ENCODE measurements around the gene PPARA.

The PPARA gene

DNA sequence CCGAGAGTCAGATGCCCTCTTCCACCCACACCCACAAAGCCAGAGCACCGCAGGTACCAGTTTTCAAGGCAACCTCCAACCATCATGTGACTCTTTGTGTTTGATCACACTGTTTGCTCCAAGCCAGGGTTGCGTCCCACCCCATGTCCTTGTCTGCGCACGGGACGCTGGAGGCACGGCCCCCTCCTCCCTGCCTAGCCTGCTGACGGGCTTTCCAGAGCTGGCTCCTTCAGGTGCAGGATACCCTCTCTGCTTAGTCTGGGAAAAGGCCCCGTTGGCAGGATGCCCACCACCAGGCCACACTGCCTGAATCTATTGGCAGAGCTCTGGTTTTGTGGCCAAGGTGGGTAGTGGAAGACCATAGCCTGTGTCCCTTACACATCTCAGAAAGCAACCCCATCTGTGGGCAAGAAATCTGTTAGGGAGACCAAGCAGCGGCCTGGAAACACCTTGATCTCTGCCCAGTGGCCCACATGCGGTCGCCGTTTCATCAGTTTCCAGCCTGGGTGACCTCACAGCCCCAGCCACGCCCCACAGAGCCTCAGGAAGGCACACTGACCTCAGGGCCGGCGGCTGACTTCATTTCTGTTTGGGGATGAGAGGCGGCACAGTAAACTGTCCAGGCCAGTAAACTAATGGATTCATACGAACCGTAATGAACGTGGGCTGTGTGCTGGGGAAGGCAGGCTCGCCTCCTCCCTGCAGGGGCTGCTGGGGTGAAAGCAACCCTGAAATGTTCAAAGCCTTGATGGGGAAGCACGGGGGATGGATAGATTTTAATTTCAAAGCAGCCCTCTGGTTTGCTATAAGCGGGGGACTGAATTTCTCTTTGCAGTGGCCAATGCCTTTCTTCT, 73.9 kb downstream of the PPARA start:
- no peak for DNase-seq

DNA sequence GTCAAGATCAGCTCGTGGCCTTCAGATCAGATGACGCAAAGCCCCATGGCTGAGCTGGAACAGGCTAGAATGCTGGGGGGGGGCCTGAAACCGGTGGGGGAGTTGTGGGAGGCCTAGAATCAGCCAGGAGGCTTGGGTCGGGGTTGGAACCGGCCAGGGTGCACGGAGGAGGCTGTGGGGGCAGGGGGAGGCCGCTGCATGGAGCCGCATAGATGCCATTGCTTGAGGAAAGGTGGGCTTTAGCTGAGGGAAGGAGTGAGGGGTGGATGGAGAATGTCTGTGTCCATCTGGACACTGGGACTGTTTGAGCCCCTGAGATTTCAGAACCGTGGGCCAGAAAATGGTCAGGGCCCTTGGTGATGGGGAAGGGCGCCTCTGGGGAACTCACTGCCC, 74.6 kb downstream of the PPARA start:
- no peak for DNase-seq

DNA sequence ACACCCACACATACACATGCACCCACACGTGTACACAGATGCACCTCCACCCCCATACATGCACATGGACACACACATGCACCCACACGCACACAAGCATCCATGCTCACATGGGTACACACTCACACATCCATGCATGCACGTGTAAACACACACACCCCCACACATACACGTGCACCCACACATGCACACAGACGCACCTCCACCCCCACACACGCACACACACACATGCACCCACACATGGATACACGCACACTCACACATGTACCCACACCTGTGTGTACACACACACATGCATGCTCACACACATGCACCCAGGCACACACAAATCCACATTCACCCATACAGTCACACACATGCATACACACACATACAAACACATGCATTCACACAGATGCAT, 75.3 kb downstream of the PPARA start:
- DNase-seq, result no peak

DNA sequence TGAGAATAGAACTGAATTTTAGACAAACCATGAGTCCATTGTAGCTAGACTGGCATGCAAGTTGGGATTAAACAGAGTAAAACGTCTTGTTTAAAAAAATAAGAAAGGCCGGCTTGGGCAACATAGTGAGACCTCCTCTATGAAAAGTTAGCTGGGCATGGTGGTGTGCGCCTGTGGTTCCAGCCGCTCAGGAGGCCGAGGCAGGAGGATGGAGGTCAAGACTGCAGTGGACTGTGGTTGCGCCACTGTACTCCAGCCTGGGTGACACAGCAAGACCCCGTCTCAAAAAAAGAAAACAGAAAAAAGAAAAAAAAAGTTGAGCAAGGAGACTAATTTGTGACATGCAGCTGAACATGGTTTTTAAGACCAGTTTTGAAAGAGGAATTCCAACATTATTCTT, 76.3 kb downstream of the PPARA start:
- no peak for DNase-seq

DNA sequence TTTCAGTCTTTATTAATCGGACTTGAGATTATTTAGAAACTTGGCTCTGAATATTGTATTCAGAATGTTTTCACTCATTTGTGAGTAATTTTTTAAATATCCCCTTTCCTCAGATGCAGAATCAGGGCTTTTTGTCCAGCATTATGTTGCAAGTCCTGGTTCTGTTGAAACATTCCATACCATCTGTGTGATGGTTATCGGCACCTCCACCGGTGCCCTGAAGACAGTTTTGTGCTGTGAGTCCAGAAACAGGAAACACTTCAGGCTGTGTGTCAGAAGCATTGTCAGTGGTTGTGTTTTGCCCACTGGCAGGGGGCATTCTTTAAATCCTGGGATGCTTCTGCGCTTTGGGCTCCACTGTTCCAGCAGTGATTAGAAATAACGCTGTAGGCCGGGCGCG, 79.4 kb downstream of the PPARA start:
- no peak for DNase-seq

DNA sequence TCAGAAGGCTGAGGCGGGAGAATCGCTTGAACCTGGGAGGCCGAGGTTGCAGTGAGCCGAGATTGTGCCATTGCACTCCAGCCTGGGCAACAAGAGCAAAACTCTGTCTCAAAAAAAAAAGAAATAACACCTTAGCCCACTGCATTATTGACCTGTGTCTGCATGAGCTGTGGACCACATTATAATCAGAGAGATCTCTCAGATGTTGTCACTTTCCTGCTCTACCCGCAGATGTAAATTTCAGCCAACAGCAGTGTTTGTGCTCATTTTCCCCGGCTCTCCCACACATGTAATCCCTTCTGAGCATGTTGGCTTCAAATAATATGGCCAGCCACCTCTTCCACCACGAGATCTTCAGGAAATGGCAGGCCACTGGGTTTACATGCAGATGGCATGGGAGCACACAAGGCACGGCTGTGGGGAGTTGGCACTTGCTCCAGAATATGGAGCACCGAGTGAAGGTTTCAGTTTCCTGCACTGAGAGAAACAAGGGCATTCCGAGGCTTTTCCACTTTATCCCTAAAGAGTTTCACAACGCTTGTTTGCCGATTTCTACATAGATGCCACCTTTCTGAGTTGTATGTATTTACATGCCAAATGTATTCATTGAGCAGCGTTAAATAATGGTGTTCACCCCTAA, 80.1 kb downstream of the PPARA start:
- DNase-seq, result no peak

DNA sequence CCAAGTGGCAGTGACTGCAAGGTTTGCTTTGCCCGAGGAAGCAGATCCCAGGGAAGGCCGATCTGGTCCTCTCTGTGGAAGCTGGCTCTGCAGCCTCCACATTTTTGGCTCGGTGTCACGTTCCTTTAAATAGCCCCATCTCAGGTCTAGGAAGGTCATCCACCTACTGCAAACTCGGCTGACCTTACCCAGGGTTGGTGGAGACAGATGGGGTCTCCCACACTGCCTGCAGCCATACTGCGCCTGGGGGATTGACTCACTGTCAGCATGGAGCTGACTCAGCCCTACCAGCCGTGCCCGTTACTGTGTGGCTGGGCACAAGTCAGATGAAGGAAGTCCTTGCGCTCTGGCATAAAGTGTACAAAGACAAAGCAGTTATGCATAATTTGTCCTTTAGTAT, 82.9 kb downstream of the PPARA start:
- no peak for DNase-seq

DNA sequence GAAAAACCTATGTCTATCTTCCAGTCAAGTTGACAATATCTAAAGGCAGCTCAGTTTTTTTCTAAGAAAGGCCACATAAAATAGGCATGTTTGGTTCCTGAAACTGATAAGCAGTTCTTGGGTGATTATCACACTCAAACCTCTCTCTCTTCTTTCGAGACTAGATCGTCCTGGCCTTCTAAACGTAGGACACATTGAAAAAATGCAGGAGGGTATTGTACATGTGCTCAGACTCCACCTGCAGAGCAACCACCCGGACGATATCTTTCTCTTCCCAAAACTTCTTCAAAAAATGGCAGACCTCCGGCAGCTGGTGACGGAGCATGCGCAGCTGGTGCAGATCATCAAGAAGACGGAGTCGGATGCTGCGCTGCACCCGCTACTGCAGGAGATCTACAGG, 84.6 kb downstream of the PPARA start:
- no peak for DNase-seq

DNA sequence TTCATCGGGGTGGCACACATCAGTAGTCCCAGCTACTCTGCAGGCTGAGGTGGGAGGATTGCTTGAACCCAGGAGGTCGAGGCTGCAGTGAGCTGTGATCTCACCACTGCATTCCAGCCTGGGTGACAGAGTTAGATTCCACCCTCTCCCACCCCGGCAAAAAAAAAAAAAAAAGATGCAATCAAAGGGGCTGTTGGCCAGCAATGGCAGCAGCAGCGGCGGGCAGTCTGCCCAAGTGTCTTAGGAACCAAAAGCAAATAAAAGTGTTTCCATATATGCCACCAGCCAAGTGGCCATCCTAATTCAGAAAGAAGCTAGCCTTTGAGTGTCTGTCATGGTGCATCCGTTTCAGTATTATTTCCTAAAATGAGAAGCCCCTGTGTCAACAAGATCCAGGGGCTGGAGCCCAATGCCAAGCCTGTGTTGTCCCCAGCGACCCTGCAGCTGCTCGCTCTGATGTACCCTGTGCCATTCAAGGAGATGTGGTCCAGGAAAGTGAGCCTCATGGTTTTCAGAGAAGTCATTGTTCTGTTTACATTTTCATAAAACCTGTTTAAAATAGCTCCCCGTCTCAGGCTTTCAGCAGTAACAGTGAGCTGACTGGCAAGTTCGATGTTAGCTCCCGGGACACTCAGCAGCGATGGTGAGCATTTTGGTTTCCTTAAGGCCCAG, 87.3 kb downstream of the PPARA start:
- no peak for DNase-seq

DNA sequence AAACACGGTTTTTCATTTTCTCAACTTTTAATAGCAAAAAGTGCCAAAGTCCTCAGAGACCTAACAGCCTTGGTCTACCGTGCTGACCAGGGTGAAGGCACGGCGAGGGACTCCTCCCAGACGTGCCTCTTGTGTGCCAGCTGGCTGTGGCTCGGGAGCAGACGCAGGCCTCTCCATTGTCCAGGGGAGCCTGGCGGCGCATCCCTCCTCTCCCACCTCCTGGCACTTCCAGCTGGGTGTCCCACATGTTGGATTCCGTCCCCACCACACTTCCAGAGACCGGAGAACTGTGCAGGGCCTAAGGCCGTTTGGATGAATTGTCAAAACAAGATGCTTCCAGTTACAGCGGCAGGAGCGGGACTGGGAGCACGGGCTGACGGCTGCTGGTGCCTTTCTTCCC, 88.2 kb downstream of the PPARA start:
- no peak for DNase-seq

DNA sequence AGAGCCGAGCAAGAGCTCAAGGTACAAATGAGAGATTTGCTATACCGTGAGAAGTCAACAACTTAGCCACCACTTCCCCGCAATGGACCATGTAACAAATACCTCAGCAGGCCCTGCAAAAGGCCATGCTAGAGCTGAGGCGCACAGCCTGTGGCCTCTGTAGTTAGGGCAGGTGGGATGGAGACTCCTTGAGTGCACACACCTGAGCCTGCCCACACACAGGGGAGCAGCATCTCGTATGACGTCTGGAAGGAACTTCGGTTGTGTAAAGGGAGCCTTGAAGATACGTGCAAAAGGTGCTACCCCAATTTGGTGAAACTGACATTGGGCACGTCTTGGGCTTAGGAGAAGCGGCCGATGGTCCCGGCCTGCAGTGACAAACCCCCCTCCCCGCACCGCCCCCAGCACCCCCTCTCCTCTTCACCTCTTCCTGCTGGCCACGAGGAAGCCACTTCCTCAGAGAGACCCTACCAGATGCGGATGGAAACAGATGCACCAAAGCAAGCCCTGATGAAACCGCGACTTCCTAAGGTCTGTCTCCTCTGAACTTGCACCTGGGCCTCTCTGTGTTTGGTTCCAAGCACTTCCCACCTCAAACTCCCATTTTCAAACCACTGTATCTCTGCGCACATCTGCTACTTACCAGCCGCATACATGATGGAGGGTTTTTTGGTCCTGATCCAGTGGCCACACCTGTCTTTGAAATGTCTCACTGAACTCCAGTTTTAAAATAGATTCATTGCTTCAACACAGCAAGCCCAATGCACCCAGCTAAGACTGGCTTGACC, 89.1 kb downstream of the PPARA start:
- DNase-seq, result no peak

DNA sequence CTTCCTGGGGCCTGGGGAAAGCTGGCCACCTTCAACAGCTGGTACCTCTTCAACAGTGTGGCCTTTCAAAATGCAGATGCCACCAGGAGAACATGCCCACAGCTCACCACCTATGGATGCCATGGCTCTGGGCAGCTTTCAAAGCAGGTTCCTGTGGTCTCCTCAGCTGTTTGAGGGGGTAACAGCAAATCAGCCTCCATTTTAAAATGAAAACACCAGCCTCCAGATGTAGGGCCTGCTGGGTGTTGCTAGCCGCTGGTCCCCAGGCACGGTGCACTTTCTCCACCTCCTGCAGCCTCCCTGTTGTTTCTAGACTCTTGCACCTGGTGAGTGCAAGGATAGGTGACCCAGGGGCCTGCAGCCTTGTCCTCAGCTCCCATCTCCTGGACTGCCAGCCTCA, 89.7 kb downstream of the PPARA start:
- DNase-seq, result no peak

DNA sequence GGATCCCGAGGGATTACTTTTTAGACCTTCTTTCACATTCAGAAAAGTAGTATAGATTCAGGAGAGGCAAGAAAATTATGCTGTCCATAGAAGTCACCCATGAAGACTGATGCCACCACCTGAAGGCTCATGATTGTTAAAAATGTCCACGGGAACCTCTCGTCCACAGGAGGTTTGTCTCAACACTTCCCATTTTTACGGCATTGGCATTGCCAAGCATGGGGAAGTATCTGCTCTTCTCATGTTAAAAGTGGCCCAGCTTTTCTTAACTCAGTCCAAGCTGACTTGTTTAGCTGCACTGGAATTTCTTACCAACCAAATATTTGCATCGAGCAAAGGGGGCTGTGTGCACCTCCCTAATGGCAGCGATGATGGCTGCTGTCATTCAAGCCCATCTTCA, 90.2 kb downstream of the PPARA start:
- DNase-seq, result no peak

DNA sequence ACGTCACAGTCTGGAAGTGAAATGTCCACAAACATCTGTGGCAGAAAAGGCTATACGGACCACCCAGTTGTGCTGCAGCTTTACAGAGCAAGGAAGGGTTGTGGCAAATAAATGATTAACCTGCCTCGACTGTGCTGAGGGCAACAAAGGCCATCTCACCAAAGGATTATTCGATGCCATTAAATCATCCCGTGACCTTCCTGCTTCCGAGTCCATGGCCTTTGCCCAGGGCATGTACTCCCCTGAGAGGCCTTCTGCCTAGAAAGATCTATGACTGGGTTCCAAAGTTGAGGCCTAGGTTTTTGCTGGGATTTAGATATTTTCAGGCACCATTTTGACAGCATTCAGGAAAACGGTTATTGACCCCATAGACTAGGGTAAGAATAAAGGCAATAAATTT, 90.6 kb downstream of the PPARA start:
- DNase-seq, result no peak

DNA sequence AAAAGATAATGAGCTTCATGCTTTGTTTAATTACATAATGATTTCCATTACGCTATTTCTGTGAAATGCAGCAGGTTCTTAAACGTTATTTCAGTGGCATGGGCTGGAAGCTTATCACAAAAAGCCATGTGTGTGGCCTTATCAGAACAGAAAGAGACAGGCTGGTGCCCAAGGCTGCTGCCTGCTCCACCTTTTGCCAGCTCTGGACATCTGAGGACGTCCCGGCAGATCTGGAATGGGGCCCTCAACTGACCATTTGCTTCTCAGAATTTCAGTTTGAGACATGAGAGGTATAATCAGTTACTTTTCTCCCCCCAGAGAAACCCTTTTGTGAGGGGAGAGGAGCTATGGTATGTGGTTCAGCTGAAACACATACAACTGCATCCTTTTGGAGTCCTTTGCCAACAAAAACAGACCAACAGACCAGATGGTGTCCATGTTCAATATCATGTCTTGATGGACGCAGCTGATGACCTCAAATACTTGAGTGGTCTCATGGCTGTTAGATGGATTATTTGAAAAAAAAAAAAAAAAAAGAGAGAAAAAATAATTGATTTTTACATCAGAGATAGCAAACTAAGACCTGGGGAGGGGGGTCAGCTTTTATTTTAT, 91.2 kb downstream of the PPARA start:
- no peak for DNase-seq

DNA sequence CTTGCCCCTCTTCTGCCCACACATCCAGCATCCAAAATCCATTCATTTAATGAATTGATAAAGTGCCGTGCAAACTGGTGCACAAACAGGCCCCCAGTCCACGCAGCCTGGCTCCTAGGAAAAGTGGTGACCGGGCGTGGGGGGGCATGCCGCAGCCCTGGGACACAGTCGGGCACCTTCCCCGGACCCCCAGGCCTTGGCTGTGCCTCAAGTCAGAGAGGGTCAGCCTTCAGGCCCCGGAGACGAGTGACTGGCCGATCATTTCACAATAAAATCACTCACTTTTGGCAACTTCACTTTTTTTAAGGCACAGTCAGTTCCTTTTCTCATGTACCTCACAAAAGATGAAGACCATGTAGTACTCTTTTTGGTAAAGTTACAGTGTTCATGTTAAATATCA, 91.8 kb downstream of the PPARA start:
- DNase-seq, result no peak

DNA sequence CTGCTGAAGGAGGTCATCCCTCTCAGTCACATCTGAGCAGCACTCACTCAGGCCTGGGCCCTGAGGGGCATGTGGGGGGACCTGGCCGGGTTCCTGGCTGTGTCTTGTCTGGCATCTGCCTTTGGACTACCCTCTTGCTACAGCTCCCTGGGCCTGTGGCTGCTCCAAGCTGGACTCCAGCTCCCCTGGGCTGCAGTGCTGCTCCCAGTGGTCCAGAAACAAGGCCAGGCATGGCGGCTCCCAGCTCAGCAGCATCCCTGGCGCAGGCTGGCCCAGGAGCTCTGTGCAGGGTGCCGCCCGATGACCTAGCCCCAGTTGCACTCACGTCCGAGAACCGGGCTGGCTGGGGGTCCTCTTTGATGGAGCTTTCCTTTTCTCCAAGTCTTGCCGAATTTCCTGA, 94.4 kb downstream of the PPARA start:
- no peak for DNase-seq

DNA sequence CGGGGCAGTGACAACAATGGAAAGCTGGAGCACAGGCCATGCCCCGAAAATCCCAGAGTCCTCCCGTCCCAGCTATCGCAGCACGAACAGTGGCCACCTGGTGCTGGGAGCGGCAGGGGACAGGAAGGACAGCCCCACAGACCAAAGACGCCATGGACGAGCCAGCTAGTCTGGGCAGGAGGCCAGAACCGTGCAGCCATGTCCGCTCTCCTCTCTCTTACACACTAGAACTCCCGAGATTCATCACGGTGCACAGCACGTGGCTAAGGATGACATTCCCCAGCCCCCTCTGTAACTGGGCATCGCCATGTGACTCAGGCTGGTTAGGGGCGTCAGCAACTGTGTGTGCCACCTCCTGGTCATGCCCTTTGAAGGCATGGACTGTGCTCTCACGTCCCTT, 95.2 kb downstream of the PPARA start:
- DNase-seq, result no peak

DNA sequence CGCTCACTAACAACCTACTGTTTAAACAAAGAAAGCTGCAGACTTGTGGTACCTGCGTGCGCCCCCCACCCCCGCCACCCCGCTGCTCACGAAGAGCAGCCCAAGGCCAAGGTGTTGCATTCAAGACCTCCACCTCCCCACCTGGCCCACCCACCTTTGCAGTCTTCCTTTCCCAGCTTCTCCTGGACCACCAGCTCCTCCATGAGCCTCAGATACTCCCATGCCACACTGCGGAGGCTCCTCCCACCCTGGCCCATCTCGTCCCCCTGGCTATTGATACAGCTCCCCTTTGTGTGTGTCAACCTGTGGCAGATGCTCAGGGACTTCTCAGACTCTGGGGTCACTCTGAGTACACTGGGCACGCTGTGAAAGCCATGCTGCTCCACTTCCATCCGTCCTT, 95.9 kb downstream of the PPARA start:
- no peak for DNase-seq

DNA sequence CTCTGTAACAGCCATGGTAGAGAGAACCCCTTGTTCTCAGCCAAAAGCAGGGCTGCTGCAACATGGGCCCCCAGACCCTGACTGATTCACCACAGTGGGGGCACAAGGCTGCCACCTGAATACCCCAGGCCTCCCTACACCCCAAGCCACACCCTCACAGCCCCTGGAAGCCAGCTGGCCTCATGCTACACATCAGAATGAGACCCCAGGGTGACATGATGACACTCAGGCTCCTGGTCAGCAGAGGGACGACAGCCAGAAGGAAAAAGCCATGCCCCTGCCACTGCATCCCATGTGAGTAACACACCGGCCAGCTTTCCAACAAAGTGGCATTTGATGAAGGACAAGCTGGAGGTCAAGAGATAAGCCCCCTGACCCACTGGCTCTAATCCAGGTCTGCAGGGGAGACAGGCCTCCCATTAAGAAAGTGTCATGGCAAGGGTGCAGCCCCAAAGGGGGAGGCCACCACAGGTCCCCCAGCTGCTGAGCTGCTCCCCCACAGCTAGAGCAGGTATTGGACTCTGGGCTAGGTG, 97.2 kb downstream of the PPARA start:
- DNase-seq, result no peak

DNA sequence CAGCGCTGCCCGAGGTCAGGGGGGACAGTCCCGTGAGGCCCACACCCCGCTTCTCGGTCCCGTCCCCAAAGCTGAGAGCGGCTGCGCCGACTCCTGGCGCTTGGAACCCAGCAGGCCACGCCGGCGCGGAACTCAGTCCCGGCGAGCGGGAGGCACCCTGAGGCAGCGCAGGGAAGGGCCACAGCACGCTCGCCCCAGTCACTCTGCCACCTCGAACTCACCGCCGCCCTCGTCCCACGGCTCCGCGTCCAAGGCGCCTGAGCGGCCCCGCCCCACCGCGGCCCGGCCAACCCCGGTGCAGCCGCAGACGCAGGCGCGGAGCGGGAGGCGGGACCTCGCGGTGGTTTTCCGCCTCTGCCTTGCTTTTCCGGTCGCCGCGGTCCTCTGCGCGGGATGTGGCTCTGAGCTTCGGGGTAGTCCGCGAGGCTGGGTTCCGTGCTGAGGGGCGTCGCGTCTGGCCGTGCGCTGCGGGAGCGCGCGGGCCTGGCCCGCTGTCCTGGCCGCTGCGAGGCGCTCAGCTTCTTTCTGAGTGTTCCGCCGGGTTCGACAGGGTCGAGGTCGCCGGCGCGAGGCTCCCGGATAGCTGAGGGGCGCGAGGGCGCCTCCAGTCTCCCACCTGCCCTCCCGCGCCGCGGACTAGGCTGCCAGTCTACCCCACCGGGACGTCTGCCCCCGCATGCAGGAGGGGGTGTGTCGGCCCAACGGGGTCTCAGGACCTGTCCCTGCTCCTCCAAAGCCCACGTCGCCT, 99.9 kb downstream of the PPARA start, which contains the start of gene CDPF1:
Gene CDPF1 (minus strand): TSS at position 259 of the 748 bp plus-strand sequence. CDS start 2,009 bp downstream, outside the sequence.
- peak; percentile 97 for DNase-seq

DNA sequence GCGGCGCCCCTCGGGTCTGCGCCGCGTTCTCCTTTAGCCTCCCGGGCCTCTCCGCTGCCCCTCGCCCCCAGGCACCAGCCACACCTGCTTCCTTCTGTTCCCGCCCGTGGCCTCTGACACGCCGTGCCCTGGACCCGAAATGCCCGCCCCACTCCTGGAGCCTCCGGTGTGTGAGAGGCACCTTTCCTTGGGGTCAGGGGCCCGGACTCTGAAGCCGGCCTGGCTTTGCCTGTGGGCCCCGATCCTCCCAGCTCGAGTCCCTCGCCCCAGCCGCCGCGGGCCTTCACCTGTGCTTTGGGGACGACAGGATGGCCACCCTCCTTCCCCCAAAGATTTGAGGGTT, 100.4 kb downstream of the PPARA start:
- DNase-seq, result peak; percentile 67
